SIG-M5 treated with dmso at 0.1 percent for 504 hours (cell line): ENCODE results near the gene PFKL.

Source experiments
- DNase-seq: peaks from one replicate; lab custom pipeline; 2025; ENCODE audit not compliant: unreplicated experiment; lab: John Stamatoyannopoulos, UW

Gene PFKL

DNA sequence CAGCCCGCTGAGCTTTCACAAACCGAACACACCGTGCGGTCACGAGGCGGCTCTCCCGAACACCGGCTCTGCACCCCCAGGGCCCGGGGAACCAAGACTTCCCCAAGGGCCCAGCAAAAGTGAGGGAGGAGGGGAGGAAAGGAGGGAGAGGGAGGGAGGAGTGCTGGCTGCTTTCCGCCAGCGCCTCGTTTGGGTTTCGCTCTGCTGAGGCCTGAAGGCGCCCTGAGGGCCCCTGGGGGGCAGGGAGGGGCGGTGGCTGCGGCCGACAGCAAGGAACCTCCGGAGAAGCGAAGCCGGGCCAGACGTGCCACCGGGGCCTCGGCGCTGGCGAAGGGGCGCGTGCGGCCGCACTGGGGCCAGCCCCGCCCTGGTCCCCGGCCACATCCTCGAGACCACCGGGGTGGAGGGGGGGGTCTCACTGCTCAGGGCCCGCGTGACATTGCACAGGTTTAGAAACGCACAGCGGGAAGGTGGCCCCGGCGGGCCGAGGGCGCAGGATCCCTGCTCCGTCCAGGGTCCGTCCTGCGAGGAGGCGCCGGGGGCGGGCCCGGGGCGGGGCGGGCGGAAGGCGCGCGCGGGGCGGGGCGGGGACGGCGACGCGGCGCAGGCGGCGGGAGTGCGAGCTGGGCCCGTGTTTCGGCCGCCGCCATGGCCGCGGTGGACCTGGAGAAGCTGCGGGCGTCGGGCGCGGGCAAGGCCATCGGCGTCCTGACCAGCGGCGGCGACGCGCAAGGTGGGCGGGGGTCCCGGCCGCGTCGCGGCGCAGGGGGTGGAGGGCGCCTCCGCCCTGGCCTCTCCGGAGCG lies at the start of gene PFKL:
TSS of gene PFKL (plus strand) at position 596 of the 804 bp plus-strand sequence. CDS start at position 649, 53 bp downstream.
- peak; percentile 88 for DNase-seq

GRCh38 chr21:44253832-44254710 lies 45.8 kb upstream of the PFKL start:
- no peak for DNase-seq

GRCh38 chr21:44255511-44255981 lies 44.3 kb upstream of the PFKL start:
- DNase-seq: no peak

- DNase-seq: no peak
Observed at GRCh38 chr21:44258056-44258725, 41.7 kb upstream of the PFKL start.

- DNase-seq: no peak
Observed at GRCh38 chr21:44259082-44259705, 40.7 kb upstream of the PFKL start.

- no peak for DNase-seq
Observed at GRCh38 chr21:44260066-44260465, 39.8 kb upstream of the PFKL start.

DNA sequence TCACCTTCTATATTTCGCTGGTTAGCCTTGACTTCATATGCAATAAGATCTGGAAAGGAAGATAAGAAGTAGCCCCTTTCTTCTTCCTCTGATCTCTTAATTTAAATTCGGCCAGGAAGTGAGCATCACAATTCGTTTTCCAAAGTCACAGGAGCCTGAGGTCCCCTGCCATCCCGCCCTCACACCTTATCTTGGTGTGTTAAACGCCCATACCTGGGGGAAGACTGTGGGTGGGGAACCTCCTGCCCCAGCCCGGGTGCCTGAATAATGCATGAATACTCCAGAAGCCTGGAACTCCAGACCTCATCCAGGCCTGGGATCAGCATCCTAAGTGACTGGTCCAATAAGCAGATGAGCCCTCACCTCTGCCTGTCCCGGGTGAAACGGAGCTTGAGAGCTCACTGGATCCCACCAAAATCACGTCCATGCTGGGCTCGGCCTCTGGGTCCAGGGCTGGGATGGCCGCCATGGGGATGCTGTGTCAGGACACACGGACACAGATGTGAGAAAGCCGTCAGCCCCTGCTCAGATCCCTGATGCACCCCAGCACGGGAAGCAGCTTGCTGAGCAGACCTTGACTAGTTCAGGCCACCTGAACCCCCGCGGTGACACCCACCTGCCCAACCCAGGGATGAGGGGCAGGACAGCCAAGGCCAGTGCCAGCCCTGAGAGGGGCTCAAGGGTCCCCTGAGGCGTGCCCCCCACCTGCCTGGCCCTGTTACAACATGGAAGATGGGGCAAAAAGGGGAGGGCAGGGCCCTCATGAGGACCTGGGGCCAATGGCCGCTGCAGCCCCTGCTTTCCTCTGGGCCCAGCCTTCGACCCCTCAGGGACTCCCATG lies 38.8 kb upstream of the PFKL start:
- DNase-seq: no peak

- DNase-seq: no peak
Observed at GRCh38 chr21:44261675-44262295, 38.1 kb upstream of the PFKL start, which contains the start of gene DNMT3L. DNMT3L (minus strand) TSS chr21:44261897; CDS start chr21:44261259, 638 bp downstream.

DNA sequence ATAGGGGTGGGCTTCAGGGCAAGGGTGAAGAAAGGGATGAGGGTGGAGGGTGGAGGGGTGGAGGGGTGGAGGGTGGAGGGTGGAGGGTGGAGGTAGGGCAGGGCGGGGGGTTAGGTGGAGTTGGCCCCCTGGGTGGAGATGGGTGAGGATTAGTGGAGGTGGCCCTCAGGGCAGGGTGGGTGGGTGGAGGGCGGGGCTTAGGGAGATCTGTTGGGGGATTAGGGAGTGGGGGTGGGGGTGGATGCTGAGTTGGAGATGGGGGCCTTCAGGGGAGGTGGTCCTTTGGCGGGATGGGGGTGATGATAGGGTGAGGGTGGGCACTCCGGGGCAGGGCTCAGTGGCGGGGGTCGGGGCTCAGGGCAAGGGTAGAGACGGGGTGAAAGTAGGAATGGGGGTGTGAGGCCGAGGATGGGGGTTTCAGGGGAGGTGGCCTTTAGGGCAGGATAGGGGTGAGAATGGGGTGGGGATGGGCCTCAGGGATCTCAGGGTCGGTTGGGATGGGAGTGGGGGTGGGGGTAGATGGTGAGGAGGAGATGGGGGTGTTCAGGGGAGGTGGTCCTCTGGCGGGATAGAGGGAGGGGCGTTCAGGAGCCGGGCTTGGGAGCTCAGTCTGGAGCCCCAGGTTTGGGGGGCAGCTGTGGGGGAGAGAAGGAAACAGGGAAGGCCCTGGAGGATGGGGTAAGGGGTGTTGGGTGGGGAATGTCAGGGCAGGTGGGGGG lies 37.4 kb upstream of the PFKL start:
- no peak for DNase-seq

DNA sequence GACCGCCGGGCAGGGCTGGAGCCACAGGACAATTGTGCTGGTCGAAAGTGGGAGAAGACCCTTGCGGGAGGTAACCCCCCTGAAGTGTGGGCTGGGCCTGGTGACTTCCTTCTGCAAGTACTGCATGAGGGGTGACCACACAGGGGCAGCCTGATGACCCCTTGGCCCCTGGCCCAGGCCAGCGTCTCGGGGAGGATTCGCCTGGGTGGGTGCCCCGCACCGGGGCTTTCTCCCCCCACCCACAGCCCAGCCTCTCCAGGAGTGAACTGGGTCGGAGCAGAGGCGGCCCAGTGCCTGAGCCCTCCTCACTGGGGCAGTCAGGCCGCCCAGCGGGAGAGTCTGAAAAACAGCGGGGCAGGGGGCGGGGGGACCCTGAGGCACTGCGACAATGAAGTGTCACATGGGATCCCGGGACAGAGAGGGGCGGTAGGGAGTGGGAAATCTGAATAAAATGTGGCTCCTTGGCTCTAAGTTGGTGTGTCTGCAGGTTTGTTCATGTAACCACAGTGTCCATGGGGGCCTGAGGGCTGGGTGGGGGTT lies 36.6 kb upstream of the PFKL start:
- no peak for DNase-seq

DNA sequence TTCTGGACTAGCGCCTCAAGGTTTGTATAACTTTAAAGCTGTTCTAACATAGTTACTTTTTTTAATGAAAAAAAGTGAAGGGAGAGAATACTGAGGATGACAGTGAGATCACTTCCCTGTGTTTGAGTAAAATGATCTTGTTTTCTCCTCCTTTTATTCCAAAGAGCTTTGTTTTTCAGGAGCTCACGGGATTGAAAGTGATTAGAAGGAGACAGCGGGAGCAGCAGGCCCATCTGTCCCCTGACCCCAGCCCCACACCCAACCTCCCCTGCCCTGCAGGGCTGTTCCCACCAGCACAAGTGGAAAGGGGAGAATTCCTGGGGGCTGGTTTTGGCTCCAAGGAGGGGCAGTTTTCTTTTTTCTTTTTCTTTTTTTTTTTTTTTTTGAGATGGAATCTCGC lies 36.1 kb upstream of the PFKL start:
- DNase-seq: no peak

GRCh38 chr21:44265734-44266270 lies 34.1 kb upstream of the PFKL start:
- DNase-seq: no peak

DNA sequence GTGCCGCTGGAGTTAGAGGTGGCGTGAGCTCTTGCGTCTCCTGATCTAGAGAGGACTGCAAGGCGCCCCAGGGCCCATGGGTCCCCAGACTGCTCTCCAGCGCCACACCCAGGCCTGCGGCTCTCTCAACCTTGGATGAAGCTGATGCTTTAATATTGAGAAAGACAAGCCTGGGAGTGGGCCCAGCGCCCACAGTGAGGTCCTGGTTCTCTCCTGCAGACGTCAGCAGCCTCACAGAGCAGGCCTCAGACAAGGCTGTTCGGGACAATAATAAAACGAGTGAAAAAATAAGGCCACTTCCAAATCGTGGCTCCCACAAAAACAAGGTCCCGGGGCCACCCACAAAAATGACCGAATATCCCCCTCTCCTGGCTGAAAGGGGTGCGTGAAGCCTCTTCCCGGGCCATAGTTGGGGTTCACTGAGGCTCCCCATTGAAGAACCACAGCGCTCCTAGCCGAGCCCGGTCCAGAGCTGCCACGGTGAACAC lies 32.2 kb upstream of the PFKL start:
- peak; percentile 19 for DNase-seq

DNA sequence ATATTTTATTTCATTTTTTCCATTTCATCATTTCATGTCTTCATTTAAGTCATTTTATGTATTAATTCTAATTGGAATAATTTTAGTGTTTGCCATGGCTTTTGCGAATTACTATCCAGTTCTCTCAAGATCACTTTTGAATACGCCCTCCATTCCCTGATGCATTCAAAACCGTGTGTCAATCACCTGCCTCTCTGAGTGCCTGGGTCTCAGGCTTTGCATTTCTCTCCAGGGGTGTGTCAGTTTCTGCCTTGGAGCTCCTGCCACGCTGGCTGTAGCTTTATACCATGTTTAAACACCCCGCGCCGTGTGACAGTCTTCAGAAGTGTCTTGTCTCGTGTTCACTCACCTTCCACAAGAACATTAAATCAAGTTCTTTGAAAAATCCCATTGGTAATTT lies 30.8 kb upstream of the PFKL start:
- DNase-seq: no peak

DNA sequence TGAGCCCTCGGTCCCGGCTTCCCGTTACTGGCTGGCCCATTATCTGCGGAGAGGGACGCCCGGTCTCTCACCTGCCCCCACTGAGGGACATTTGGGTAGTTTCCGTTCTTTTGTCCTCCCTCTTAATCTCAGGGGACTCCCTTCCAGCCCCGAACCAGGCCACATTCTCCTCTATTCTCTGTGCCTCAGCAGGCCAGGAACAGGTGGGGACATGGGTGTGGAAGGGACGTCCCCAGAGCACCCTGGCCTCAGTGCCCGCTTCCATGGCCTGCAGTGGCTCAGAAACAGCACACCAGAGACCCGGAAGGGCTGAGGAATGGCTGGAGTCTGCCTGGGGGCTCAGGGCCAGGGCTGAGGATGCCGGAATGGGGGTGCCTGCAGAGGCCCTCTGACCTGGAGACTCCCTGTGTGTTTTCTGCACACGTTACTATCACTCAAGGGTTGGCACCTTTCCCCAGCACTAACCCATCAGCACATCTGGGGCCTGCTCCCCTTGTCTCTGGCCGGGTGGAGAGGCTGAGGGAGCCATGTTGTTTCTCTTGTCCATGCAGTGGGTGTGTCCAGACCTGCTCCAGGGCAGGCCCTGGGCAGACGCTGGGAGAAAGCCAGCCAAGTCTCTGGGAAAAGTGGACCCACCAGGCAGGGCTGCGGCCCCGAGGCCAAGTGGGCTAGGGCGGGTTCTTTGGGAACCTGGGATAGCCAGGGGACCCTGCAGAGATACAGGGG lies 28.1 kb upstream of the PFKL start:
- DNase-seq: no peak

DNA sequence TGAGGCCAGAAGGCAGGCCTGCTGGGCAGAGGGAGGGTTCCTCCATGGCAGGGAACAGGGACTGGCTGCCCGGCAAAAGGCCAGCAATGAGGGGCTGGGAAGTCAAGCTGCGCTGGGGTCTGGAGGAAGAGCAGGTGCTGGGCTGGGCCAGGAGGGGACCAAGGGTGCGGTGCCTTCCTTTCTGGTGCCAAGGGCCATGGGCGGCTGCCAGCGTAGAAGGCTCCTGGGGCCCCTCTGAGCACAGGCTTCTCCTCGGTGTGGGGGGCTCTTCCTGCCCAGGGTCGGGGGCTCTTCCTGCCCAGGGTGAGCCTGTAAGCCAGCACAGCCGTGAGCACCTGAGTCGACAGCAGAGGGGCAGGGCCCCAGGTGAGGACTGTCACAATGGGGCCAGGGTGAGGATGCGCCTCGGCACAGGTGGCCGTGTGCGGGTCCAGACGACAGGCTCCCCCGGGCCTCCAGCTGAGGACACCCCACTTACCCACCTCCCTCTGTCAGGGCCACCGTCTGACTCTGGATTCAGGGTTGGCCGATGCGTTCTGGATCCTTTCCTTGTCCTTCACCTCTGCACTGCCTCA lies 27.5 kb upstream of the PFKL start:
- no peak for DNase-seq

DNA sequence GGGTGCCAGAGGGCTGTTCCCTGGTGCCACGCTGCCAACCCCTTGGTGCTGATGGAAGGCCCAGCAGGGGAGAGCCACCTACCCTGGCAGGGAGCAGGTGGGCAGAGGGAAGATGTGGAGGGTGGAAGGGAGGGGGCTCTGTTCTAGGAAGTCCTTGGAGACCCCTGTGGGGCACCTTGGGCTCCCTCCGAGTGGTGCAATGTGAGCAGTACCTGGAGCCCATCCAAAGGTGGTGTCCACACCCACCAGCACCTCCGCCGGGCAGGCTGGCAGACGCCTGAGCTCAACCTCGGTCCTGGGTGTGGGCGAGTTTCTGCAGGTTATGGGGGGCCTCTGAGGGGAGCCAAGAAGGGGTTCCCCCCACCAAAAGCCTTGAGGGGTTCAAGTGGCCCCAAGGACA lies 26.8 kb upstream of the PFKL start:
- DNase-seq: no peak
